Activated CD8-positive, alpha-beta memory T cell treated with anti-CD3 and anti-CD28 coated beads, Interleukin-2, amount 50 U/mL, for 24 hours (primary cell): Measurements from ENCODE around the gene NKD1.
"Not testable (repeated sequence)": the region's sequence is repeated elsewhere in the genome, so short reads cannot be mapped to it uniquely, and the experiment has no call there.

Source experiments
- DNase-seq: peaks from one replicate; pipeline ENCODE4 v3.0.0-alpha.2; 2020; ENCODE audit errors: extremely low read depth

Gene NKD1

DNA sequence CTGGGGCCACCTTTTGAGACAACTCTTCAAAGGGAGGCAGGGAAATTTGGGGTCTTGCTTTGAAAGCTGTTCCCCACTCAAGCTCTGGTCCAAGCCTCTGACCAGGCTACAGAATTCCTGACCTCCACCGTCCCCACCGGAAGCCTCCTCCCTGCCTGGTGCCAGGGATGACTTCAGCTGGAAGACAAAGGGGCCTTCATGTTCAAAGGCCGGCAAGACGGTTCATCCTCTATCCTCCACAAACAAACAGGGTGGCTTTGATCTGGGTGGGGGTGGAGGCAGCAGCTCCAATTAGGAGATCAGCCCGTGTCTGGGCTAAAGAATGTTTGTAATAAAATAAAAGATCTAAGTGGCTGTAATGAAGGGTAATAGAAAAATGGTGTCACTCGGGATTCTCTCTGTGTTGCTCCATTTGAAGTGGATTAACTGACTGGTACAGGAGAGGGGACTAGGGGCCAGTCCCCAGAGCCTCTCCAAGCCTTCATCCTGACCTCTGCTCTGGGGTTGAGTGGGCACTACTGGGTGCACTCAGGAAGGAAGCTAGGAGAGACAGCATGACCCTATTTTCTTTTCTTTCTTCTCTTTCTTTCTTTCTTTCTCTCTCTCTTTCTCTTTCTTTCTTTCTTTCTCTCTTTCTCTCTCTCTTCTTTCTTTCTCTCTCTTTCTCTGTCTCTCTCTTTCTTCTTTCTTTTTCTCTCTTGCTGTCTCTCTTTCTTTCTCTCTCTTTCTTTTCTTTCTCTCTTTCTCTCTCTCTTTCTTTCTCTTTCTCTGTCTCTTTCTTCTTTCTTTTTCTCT, 27.5 kb upstream of the NKD1 start:
- no peak for DNase-seq

DNA sequence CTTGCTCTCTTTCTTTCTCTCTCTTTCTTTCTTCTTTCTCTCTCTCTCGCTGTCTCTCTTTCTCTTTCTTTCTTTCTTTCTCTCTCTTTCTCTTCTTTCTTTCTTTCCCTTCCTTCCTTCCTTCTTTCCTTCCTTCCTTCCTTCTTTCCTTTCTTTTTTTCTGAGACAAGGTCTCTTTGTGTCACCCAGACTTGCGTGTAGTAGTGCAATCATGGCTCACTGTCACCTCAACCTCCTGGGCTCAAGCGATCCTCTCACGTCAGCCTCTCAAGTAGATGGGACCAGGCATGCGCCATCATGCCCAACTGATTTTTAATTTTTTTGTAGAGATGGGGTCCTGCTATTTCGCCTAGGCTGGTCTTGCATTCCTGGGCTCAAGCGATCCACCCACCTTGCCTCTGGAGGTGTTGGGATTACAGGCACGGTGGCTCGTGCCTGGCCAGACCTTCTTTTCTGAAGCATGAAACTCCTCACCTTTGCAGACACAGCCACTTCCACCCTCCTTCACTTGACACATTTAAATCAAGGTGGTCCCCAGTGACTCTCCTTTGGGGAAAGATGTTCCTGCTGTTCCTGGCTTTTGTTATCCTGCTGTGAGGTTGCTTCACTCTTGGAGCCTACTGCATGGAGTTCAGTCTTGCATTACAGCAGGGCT, 26.8 kb upstream of the NKD1 start:
- no peak for DNase-seq

DNA sequence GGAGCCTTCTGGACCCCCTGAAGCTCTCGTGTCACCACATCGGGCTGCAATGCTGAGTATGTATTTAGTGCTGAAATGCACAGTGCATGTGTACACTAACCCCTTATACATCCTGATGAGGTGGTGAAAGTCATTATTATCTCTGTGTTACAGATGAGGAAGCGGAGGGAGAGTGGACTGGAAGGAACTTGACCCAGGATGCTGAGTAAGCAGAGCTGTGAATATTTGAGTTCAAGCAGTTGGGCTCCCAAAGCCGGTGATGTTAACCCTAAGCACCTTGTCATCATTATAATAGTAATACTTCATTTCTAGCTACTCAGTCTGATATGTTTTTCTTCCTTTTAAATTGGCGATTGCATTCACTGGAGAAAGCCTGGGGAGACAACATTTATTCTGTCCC, 25.9 kb upstream of the NKD1 start:
- no peak for DNase-seq

DNA sequence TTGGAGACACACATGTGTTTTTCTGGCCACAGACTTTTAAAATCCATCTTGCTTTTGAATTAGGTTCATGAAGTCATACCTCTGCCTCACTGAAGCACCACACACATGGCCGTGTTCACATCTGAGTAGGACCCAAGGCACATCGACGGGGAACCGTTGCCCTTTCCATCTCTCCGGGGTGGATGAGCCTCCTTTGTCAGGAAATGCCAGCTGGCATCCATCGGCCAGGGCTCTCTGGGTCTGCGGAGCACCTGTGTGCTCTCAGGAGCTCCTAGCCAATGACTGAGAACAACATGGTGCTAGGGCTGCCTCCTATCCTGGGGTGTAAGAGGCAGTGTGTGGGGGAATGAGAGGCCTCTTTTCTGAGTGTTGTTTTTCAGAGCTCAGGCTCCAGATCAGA, 24.5 kb upstream of the NKD1 start:
- DNase-seq: no peak

DNA sequence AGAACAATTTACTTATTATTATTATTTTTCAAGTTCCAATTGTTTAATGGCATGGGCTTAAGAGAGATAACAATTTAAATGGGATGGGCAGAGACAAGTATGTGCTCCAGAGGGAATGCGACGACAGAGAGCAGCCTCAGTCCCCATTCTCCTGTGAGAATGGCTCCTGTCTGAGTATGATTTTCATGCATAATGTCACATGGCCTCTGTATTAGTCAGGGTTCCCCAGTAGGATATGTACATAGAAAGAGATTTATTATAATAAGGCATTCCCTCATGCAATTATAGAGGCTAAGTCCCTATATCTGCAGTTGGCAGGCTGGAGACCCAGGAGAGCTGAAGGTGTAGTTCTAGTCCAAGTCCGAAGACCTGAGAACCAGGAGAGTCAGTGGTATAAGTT, 22.9 kb upstream of the NKD1 start:
- no peak for DNase-seq

DNA sequence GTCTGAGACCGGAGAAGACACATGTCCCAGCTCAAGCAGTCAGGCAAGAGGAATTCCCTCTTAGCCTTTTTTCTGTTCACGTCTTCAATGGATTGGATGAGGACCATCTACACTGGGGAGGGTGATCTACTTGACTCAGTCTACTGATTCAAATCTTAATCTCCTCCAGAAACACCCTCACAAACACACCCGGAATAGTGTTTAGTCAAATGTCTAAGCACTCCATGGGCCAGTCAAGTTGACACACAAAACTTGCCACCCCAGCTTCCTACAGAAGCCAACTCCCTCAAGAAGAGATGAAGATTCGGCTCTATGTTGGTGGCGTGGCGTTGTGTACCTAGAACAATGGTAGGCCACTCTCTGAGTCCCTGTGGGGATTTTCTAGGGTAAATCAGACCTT, 22.5 kb upstream of the NKD1 start:
- no peak for DNase-seq

DNA sequence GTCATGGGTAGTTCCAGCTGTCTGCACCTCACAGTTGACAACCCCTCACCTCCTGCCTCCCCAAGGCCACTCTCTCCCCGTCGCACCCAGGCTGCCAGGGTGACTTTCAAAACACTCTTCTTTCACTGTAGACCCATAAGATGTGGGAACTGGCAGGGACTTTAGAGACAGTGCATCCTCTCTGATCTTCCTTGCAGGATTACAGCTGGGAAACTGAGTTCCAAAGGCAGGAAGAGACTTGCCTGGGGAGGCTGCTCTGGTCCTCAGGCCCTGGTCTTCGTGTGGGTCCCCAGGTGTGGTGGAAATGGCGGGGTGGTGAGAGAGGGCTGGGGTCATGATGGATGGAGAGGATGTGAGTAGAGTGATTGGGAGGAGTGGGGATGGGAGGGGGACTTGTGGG, 21.9 kb upstream of the NKD1 start:
- DNase-seq: no peak

DNA sequence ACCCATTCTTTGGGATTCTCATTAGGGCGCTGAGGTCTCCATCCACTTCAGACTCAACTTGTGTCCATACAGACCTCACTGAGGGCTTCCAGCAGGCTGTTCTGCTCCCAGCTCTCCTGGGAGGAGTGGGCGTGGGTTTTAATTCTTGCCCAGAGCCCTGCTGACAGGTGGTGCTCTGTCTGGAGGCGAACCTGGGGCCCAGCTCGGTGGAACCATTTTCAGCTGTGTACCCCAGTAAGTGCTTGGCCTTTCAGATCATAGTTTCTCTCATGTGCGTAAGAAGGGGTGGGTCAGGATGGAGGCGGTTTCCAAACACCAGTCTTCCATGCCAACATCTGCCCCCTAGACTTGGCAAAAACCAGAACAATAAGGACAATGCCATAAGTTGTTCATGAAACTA, 21.4 kb upstream of the NKD1 start:
- no peak for DNase-seq

DNA sequence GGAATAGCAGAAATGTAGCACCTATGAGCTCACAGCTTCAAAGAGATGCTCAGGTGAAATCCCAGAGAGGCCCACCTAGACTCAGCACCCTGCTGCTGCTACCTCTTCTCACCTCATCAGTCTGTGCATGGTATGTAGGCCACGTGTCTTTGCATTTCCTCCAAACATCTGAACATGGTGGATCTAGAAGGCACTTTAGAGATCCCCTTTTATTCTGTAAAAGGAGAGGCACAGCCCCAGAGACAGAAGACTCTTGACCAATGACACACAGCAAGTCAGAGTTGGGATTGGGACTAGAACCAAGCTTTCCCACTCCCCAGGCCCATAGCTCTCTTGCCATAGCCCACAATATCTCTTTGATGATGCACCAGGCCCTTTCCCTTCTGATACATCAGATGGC, 19.4 kb upstream of the NKD1 start:
- no peak for DNase-seq

DNA sequence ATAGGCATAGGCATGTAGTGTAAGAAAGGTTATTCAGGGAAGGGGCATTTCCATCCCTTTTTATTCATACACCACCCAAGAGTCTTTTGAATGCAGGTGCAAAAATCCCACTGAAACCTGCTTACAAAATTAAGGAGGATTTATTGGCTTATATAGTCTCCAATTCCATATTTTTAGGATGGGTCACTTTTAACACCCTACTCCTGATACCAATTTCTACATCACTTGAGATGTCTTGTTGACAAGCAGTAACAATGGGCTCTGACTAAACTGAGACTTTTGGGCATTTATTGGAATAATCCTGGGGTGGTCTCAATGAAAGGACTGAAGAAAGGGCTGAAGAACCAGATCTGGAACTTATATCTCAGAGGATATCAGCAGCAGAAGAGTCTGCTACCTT, 18.9 kb upstream of the NKD1 start:
- DNase-seq: no peak

DNA sequence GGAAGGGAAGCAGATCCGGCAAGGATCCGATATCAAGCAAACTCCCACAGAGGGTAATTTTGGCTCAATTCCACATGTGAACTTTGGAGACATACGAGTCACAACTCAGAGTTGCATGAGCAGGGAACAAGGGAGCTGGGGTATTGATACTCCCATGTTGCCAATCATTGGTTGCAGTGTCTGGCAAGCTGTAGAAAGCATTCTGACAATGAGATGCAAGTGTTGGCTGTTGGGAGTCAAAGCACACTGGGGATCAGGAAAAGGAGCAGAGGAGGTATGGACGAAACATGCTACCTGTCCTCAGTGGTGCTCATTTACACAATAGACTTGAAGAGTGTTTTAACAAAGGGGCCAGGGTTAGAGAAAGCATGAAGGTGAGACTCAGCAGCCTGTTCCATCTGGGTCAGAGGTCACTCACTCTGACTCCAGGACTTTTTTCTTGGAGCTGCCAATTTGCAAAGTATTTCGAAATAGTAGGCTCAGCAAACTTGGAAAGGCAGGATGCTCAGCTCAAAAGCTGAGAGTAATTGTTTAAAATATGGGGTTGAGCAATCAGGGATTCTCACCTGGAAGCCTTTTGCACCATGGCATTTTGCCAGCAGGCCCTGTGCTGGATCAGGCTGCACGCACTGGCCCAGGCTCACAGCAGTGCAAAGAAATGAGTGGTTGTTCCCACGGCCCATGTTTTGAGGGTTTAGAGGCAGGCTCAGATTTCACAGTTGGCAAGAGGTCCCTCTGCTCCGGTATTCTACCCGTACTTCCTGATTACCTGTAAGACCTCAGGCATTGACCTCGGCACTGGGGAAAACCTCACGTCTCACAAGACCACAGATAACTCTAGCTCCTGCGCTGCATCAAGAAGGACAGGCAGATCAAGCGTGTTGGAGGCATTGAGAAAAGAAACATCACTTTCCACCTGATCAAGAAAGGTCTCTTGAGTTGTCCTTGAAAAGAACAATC, 17.6 kb upstream of the NKD1 start:
- no peak for DNase-seq

DNA sequence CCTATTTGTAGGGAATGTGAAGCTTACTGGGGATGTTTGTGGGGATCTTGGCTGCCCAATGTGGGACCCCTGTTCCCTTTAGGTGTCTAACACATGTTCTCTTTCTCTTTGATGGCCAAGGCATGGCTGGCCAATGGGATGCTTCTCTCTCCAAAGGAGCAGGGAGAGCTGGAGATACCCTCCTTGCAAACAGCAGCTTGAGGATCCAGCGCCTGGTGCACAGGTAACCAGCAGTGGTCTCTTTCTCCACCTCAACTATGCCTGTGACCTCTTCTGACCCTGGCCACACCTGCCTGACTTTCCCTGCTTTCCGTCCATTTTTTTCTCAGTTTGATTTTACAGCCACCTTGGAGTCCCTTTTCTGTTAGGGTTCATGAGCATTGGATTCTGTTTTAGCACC, 16.8 kb upstream of the NKD1 start:
- no peak for DNase-seq

DNA sequence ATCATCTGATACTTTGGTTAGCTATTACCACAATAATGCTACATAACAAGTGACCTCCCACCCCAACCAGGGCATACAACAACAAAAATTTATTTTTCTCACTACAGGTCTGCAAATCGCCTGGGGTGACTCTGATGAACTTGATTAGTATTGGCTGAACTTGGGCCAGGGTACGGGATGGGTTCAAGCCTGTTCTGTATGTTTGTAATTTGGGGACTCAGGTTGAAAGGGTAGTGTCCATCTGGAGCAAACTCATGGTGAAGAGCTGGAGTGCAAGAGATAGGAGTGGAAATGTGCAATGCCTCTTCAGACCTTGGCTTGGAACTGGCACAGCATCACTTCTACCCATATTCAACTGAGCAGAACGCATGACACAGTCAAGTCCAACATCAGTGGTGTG, 16.3 kb upstream of the NKD1 start:
- DNase-seq: no peak

DNA sequence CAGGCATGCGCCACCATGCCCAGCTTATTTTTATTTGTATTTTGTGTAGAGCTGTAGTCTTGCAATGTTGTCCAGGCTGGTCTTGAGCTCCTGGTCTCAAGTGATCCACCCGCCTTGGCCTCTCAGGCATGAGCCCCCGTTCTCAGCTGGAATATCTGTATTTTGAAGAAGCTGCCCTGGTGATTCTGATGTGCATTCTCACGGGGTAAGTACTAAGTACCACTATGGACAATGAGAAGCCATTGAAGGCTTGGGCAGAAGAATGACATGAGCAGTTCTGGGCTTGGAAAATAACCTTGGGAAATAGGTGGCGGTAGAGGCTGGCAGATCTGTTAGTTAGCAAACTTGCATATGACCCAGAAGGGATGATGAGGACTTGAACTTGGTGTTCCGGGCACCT, 15.6 kb upstream of the NKD1 start:
- DNase-seq: no peak

DNA sequence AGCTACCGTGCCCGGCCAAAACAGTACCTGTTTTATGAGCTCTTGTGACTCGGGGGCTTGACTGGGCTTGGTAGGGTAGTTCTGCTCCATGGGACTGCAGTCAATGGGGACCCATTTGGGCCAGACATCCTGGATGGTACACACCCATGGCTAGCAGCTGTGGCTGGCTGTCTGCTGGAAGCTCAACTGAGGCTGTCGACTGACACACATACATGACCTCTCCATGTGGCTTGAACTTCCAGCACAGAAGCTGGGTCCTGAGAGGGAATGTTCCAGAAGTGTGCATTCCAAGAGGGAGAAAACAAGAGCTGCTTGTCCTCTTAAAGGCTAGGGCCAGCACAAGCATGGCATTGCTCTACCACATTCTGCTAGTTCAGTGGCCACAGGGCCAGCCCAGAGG, 14.9 kb upstream of the NKD1 start:
- DNase-seq: no peak

DNA sequence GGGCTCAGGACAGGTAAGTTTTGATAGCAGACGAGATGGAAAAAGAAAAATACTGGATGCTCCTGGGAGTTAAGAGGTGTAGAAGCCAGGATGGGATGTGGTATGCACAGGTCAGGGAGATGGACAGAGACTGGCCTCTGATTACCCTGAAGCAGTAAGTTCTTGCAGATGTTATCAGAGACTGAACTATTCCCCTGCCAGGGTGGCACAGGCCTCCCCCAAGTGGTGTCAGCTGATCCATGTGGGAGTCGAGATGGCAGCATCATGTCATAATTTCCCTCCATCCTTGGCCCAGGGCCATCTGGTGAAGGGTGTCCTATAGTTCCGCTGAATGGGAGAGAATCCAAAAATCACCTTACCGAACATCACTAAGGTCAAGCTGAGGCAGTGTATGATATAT, 14.1 kb upstream of the NKD1 start:
- no peak for DNase-seq

DNA sequence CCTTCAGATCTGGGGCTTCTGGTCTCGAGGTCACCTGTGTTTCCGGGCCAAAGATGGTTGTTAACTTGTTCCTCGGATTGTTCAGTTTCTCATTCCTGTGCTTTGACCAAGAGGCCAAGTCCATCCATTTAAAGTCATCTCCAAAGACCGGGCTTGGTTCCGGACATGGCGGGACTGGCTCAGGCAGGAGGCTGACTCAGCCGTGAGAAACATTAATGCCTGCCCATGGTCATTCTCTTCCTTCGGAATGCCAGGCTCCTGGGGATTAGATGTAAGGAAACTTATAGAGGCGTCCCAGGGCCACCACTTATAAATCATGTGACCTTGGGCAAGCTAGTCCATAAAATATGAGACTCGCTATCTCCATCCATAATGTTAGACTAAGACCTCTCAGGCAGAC, 13.6 kb upstream of the NKD1 start:
- no peak for DNase-seq

DNA sequence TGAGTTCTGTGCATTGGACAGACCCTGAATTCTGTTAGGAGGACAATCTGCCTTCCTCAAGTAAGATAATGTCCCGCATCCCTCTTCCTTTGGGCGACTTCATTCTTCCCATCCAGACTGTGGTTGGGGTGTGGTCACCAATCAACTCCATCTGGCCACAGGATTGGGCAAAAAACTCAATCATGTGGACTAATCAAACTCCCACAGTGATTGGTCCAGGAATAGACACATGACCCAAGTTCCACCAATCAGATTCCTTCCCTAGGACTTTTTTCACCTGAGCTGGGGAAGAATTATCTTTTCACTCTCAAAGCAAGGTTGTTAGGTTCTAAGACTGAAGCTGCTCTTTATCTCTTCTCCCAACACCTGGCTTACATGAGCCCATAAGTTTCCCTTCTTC, 13.2 kb upstream of the NKD1 start:
- DNase-seq: no peak

DNA sequence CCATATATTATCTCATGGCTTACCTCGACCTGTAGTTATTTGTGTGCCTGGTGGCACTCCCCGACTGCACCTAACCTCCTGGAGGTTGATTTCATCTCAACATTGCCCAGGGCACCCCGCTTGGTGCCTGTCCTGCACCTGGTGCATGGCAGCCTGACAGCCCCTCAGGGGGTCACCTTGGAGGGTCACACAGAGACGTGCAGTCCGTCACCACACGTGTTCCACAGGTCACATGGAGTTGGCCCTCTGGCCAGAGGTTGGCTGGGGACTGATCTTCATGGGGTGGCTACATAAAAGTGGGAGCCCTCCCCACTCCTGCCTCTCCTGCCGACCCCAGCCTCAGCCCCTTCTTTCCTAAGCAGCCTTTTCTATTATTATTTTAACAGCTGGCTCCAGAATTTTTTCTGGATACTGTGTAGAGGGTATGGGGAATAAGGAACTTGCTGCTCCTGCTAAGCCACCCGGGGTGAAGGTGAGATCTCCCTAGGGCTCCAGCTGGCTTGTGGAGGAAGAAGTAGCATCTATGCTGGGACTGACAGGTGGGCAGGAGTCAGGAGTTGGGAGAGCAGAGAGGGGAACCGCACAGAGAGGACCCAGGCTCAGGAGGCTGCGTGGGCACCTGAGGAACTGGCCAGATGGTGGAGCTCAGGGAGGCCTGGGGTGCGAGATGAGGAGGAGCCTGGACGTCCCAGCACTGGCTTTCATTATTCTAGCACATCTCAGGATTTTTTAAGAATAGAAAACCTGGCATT, 12.5 kb upstream of the NKD1 start:
- no peak for DNase-seq

DNA sequence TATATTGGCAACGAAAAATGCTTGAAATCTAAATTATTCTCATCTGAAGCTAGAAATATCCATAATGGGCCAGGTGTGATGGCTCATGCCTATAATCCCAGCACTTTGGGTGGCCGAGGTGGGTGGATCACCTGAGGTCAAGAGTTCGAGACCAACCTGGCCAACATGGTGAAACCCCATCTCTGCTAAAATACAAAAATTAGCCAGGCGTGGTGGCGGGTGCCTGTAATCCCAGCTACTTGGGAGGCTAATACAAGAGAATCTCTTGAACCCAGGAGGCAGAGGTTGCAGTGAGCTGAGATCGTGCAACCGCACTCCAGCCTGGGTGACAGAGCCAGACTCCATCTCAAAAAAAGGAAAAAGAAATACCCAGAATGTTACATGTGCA, 11.9 kb upstream of the NKD1 start:
- not testable (repeated sequence) for DNase-seq

DNA sequence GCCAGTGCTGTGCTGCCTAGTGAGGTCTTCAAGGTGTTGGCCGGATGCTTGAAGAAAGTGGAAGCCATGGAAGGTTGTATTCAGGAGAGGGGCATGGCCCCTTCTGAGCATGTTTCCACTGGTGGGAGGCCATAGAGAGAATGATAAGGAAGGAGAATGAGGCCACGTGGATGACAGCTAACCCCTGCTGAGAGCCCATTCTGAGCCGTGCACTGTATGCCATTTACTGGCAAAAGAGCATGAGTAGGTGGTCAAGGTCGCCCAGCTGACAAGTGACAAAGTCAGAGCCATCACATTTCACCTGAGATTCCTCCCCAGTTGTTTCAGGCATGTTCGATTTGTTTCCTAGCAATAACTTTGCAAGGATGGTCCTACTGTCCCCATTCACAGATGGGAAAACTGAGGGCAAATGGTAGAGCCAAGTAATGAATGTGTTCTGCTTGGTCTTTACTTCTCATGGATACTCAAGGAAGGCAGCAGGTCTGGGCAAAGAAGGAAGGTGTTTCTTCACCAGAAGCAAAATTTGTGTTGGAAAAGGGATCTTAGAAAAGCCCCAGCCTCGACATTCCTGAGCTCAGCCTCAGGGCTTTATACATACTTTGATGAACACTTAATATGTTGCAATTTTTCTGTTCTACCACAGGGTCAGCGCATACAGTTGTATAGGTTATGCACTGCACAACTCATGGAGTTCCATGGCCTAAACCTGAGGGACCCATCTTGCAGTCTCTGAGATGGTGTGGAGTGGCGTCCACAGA, 10.5 kb upstream of the NKD1 start:
- no peak for DNase-seq
